GM18907 (cell line): ENCODE measurements around the gene MICAL3.
"Not testable (repeated sequence)": the region's sequence is repeated elsewhere in the genome, so short reads cannot be mapped to it uniquely, and the experiment has no call there.

Experiments
- ATAC-seq: cut with Tn5 transposase; IDR thresholded peaks from one replicate; pipeline ENCODE4 v1.9.1; 2021; ENCODE audit warnings: mild to moderate bottlenecking, moderate library complexity; ENCODE audit not compliant: unreplicated experiment

The MICAL3 gene

DNA sequence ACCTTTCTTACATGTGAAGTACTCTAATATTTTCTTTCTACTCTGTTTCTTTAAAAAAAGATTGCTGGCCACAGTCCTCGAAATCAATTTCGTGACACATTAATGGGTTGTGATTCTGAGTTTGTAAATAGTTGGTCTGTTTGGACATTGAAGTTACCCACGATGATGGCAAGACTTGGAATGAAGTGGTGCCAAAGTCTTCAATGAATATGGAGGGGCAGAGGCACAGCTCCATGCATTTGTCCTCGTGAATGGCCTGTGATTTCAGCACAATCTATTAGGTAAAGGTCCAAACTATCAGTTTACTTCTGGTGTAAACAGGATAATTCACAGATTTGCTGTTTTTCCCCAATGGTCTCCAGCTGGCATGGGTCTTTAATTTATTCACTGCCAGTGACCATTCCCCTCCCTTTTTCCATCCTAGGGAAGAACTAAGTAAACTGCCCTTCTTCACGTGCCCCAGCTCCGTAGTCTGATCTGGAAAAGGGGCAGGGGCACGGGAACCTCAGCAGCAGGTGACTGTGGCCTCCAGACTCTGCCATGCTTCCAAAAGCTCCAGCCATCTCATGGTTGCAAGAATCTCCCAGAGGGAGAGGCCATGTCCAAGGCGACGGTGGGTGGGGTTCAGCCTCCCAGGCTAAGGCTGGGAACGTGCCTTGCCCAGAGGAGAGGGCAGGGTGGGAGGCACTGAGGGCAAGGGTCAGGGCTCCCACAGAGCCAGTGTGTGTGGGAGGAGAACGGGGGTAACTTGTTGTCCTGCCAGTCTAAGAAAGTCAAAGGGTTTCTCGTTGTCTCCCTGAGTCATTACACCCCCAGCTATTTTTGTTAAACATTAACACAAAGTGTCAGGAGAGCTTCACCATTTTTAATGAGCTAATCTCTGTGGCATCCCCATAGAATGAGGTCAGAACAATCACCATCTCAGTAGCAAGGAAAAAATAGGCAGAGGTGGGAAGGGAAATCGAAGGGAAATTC is 36.6 kb upstream of the MICAL3 start:
- no peak for ATAC-seq

DNA sequence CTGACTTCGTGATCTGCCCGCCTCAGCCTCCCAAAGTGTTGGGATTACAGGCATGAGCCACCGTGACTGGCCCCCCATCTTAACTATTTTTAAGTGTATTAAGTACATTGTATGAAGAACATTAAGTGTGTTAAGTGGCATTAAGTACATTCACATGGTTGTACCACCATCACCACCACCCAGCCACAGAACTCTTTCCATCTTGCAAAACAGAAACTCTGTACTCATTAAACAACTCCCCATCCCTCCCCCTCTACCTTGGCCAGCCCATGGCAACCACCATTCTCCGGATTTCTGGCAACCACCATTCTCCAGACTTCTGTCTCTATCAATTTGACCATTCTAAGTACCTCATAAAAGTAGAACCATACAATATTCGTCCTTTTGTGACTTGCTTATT is 35.6 kb upstream of the MICAL3 start:
- no peak for ATAC-seq

DNA sequence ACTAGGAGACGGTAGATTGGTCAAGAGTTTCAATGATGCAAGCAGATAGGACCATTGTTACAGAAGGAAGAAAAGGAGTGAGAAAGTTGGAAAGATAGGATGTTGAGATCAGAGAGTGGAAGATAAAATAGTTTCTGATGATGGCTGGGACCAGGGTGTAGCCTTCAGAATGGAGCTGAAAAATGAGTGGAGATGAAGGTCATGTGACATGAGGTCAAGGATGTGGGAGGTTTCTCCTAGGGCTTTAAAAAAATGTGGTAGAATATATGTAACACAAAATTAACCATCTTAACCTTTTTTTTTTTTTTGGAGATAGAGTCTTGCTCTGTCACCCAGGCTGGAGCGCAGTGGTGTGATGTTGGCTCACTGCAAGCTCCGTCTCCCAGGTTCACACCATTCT is 35.1 kb upstream of the MICAL3 start:
- no peak for ATAC-seq

DNA sequence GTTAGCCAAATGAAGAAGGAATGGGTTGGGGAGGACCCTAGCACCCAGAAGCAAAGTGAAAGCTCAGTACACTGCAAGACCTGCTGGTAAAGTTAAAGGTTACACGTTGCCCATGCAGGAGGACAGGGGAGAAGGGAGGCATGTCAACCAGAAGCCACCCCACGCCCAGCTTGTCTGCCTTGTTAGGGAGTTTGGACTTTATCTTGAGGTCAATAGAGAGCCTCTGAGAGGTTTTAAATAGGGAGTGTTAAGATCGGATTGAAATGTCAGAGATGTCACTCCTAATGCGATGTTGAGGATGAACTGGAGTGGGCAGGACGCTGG is 34.7 kb upstream of the MICAL3 start:
- ATAC-seq: no peak

- no peak for ATAC-seq
These were observed 34.2 kb upstream of the MICAL3 start for GRCh38 chr22:18058371-18059093.

DNA sequence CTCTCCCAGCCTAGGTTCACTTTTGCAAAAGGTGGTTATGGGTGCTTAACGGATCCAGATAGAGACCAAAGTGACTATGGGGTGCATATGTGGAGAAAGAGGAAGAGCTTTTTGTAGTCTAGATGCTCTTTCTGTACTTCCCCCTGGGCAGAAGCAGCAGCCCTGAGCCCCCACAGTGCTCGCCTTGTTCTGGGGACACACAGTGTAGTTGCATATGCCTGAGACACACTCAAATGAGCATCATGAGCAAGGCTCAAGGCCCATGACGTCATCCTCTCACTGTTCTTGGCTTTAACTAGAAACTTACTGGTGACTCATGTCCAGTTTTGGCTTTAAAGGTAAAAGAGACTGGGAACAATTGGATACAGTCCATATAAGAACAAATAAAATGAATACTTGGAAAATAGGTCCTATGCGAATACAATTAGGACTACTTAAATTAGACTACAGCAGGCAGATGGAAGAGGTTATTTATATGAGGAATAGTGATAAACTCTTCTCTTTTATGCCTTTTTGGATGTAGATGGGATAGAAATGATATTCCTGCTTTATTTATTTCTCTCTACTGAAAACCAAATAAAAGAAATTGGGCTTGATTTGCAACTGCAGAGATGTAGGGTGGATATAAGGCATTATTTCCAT is 33.3 kb upstream of the MICAL3 start:
- ATAC-seq: peak; percentile 54

- peak; percentile 63 for ATAC-seq
These were observed 32.6 kb upstream of the MICAL3 start for GRCh38 chr22:18056807-18057474.

DNA sequence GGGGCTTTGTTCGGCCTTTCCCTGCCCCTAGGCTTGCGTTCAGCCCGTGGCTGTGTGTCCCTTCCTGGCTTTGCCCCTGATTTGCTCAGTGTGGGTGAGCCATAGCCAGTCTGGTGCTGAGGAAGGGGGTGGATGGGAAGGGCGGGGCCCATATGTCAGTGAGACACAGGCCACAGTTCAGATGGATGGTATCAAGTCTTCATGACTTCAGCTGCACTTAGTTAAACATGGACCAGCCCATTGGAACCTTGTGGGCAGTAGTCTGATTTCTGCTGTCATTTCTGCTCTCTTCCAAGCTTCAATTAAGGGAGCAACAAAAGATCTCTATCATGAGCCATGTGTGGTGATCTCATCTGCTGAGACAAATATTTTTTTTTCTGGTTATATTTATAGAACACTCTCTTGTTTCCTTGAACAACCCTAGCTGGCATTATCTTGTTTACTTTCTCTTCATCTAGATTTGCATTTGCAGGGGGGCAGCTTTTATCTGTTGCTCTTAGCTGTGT is 31.9 kb upstream of the MICAL3 start:
- peak; percentile 39 for ATAC-seq

DNA sequence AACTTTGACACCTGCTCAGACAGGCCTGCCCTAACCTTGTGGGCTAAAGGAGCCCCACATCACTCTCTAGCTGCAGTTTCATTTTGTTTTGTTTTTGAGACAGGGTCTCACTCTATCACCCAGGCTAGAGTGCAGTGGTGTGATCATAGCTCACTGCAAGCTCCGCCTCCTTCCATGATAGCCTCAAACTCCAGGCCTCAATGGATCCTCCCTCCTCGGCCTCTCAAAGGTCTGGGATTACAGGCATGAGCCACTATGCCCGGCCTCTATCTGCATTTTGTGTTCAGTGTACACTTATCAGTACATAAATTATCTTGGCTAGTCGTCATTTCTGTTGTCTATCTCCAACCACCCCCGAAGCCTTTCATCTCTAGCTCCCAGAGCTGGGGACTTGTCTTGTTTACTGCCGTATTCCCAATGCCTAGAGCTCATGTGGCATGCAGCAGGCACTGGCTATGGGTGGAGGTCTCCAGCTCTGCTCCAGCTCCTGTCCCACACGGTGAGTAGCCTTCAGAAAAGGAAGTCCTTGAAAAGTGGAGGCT is 31.3 kb upstream of the MICAL3 start:
- ATAC-seq: no peak

DNA sequence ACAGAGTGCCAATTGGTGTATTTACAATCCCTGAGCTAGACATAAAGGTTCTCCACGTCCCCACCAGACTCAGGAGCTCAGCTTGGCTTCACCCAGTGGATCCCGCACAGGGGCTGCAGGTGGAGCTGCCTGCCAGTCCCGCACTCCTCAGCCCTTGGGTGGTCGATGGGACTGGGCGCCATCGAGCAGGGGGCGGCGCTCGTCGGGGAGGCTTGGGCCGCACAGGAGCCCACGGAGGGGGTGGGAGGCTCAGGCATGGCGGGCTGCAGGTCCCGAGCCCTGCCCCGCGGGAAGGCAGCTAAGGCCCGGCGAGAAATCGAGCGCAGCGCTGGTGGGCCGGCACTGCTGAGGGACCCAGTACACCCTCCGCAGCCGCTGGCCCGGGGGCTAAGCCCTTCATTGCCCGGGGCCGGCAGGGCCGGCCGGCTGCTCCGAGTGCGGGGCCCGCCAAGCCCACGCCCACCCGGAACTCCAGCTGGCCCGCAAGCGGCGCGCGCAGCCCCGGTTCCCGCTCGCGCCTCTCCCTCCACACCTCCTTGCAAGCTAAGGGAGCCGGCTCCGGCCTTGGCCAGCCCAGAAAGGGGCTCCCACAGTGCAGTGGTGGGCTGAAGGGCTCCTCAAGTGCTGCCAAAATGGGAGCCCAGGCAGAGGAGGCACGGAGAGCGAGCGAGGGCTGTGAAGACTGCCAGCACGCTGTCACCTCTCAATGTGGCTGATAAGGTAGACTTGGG is 29.0 kb upstream of the MICAL3 start:
- ATAC-seq: not testable (repeated sequence)

GRCh38 chr22:18051113-18051512 is 26.8 kb upstream of the MICAL3 start:
- ATAC-seq: not testable (repeated sequence)

GRCh38 chr22:18050065-18050464 is 25.7 kb upstream of the MICAL3 start:
- no peak for ATAC-seq

GRCh38 chr22:18048441-18048898 is 24.1 kb upstream of the MICAL3 start:
- ATAC-seq: no peak

GRCh38 chr22:18048041-18048440 is 23.7 kb upstream of the MICAL3 start:
- no peak for ATAC-seq

DNA sequence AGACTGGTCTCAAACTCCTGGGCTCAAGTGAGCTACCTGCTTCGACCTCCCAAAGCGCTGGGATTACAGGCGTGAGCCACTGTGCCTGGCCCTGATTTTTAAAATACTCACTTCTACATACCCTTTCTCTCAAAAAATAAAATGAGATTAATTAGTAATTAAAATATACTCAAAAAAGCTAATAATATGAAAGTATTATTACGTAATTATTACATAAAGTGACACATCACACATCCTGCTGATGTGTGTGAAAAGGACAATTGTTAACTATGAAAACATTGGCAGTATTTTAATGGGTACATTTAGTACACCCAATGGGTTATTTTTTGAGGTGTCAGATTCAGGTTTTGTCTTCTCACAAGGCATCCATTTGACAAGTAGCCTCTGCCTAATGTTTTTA is 21.4 kb upstream of the MICAL3 start:
- no peak for ATAC-seq

DNA sequence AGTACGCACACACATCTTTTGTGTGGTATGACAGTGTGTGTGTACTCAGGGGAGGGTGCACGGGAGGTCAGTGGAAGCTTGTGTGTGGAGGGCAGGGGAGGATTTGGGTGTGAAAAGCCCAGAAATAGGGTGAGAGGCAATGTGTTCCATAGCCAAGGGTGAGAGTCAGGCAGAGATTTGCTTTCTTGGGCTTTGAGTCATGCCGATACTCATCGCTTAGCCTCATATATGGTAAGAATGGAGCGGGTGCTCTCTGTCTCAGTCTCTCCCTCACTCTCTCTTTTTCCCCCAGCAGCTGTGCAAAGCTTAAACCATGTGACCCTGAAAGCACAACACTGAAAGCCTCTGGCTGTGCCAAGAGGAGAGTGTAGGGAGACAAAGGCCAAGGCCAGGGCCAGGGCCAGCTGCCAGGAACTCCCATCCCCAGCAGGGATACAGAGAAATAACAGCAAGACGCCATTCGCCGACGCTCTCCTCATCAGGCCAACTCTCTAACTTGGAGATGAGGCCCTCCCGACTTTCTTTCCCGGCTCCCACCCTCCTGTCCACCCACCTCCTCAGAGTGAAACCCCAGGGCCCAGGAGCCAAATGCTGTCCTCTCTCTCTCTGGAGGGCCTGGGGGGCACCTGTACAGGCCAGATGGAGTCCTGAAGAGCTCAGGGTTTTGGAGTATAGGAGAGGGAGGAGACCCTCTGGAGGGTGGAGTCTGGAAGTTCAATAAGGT is 20.3 kb upstream of the MICAL3 start:
- ATAC-seq: no peak

DNA sequence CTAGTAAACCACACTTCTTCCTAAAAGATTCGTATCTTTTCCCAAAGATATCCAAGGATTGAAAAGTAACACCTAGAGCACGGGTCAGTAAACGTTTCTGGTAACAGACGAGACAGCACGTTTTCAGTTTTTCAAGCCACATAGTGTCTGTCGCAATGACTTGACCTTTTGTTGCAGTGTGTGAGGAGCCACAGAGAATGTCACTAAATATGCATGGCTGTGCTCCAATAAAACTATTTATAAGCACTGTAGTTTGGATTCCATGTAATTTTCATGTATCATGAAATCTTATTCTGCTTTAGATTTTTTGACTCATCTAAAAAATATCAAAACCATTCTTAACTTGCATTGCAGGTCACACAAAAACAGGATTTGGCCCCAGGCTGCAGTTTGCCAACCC is 18.3 kb upstream of the MICAL3 start:
- ATAC-seq: no peak

- not testable (repeated sequence) for ATAC-seq
These were observed 16.5 kb upstream of the MICAL3 start for GRCh38 chr22:18040898-18041297.

- ATAC-seq: no peak
These were observed 11.4 kb upstream of the MICAL3 start for GRCh38 chr22:18035751-18036150.
